HL-60 (cell line): Measurements from ENCODE around the gene PRRC2C.

Experiments
- DNase-seq, 2 experiments: peaks; one replicate each; pipeline ENCODE4 v3.0.0-alpha.2; 2010 to 2020; ENCODE audit warnings: low read depth in 1 of 2, low spot score in 1 of 2
- H3K27ac ChIP-seq: fragments of 250-450 bp; sonication (Bioruptor Pico); replicated peaks from 2 replicates; pipeline ENCODE4 v1.5.1; 2020; ENCODE audit warnings: mild to moderate bottlenecking, moderate library complexity
- H3K27me3 ChIP-seq: fragments of 250-450 bp; sonication (Bioruptor Pico); 2 replicates; pipeline ENCODE4 v1.5.1; 2021; ENCODE audit warnings: mild to moderate bottlenecking, moderate library complexity; ENCODE audit not compliant: insufficient read depth, poor library complexity, severe bottlenecking
- H3K4me3 ChIP-seq: replicated peaks from 2 replicates; pipeline ENCODE4 v1.5.1; 2011; ENCODE audit warnings: mild to moderate bottlenecking, control low read depth, low read length; ENCODE audit not compliant: insufficient read depth
- CTCF ChIP-seq: IDR thresholded peaks from one replicate; pipeline ENCODE4 v1.5.1; 2011; ENCODE audit warnings: low read length, control low read depth, inconsistent platforms; ENCODE audit not compliant: insufficient read depth
- GABPA ChIP-seq: IDR thresholded peaks from 2 replicates; pipeline ENCODE4 v1.6.1; 2012; ENCODE audit warnings: low read depth
- POLR2AphosphoS5 ChIP-seq: IDR thresholded peaks from 2 replicates; pipeline ENCODE4 v1.6.1; 2012; ENCODE audit warnings: low read depth
- REST ChIP-seq: IDR thresholded peaks from 2 replicates; pipeline ENCODE4 v1.6.1; 2012; ENCODE audit warnings: low read depth; ENCODE audit not compliant: insufficient replicate concordance
- SPI1 ChIP-seq: IDR thresholded peaks from 2 replicates; pipeline ENCODE4 v1.6.1; 2012; ENCODE audit warnings: low read depth, mild to moderate bottlenecking, borderline replicate concordance

The PRRC2C gene

GRCh38 chr1:171521567-171521966 lies 36.2 kb downstream of the PRRC2C start:
- no peak for TF ChIP-seq SPI1
- no peak for TF ChIP-seq CTCF

GRCh38 chr1:171530676-171531075 lies 45.3 kb downstream of the PRRC2C start:
- no peak for DNase-seq
- Histone ChIP-seq H3K27ac (no peak overlapping the region), H3K27me3 (no peaks in the 10 kb centered on the region), H3K4me3 (no peak overlapping the region)
- no peak for TF ChIP-seq SPI1

More at GRCh38 chr1:171521567-171521966, 36.2 kb downstream of the PRRC2C start:
- H3K27me3 ChIP-seq: no peaks in the 10 kb centered on the region
- no peak overlapping the region for H3K27ac ChIP-seq
- no peak overlapping the region for H3K4me3 ChIP-seq
- DNase-seq: no peak

- no peak overlapping the region for H3K4me3 ChIP-seq
- DNase-seq: no peak
- no peaks in the 10 kb centered on the region for H3K27me3 ChIP-seq
- no peak overlapping the region for H3K27ac ChIP-seq
- no peak for TF ChIP-seq POLR2AphosphoS5
- no peak for TF ChIP-seq REST
- no peak for TF ChIP-seq SPI1
- TF ChIP-seq GABPA: no peak
- TF ChIP-seq CTCF: no peak
Measured at GRCh38 chr1:171532520-171532919, 47.2 kb downstream of the PRRC2C start.

GRCh38 chr1:171545523-171545922 lies 60.2 kb downstream of the PRRC2C start:
- no peak for TF ChIP-seq REST
- no peak for TF ChIP-seq GABPA
- TF ChIP-seq SPI1: no peak
- TF ChIP-seq POLR2AphosphoS5: no peak
- no peak for TF ChIP-seq CTCF
- no peak for DNase-seq

More at GRCh38 chr1:171545523-171545922, 60.2 kb downstream of the PRRC2C start:
- Histone ChIP-seq H3K27ac (no peak overlapping the region), H3K27me3 (no peaks in the 10 kb centered on the region), H3K4me3 (no peak overlapping the region)
